ENCODE data around the gene PPFIA1.

- TF ChIP-seq, protein P1, sequence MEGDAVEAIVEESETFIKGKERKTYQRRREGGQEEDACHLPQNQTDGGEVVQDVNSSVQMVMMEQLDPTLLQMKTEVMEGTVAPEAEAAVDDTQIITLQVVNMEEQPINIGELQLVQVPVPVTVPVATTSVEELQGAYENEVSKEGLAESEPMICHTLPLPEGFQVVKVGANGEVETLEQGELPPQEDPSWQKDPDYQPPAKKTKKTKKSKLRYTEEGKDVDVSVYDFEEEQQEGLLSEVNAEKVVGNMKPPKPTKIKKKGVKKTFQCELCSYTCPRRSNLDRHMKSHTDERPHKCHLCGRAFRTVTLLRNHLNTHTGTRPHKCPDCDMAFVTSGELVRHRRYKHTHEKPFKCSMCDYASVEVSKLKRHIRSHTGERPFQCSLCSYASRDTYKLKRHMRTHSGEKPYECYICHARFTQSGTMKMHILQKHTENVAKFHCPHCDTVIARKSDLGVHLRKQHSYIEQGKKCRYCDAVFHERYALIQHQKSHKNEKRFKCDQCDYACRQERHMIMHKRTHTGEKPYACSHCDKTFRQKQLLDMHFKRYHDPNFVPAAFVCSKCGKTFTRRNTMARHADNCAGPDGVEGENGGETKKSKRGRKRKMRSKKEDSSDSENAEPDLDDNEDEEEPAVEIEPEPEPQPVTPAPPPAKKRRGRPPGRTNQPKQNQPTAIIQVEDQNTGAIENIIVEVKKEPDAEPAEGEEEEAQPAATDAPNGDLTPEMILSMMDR (IDR thresholded peaks at IDR 0.05; ENCODE audit: insufficient read depth, low read length), result no peak
- TF ChIP-seq GABPA (IDR thresholded peaks at IDR 0.05; ENCODE audit: low read depth) (no peak), REST (IDR thresholded peaks at IDR 0.05; ENCODE audit: insufficient replicate concordance, low read depth) (no peak)
Measured at GRCh38 chr11:70420496-70420895, 150.0 kb downstream of the PPFIA1 start.

Data from HL-60 (cell line).